HG02870 (cell line): ENCODE data around the gene VAPB.
"Not testable (repeated sequence)": the region's sequence is repeated elsewhere in the genome, so short reads cannot be mapped to it uniquely, and the experiment has no call there.

Source experiments
- ATAC-seq: cut with Tn5 transposase; IDR thresholded peaks from one replicate; pipeline ENCODE4 v1.9.1; 2021; ENCODE audit warnings: mild to moderate bottlenecking, moderate library complexity; ENCODE audit not compliant: unreplicated experiment

Gene VAPB

DNA sequence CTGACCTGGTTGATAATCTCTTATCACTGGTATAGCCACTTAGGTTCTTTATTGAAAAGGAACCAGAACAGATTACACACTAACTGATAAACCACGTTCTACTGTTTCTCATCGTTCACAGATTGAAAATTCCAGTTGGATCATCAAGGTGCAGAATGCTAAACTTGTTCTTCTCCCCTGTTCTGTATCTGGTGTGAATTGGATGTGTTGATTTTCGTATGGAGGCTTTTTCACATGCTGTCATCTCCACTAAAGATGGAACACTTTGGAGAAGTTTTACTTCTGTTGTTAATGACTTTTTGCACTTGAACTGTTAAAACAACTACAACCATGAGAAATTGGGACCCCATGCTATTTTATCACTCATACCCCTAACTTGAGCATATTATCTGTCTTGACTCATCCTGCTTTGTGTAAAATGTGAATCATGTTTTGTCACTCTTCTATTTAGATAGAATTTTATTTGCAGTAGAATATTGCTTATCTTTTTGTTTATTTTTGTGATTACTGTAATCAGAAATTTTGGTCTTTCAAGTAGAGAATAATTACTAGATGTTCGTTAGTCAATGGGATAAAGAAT is 17.5 kb downstream of the VAPB start:
- ATAC-seq: no peak

DNA sequence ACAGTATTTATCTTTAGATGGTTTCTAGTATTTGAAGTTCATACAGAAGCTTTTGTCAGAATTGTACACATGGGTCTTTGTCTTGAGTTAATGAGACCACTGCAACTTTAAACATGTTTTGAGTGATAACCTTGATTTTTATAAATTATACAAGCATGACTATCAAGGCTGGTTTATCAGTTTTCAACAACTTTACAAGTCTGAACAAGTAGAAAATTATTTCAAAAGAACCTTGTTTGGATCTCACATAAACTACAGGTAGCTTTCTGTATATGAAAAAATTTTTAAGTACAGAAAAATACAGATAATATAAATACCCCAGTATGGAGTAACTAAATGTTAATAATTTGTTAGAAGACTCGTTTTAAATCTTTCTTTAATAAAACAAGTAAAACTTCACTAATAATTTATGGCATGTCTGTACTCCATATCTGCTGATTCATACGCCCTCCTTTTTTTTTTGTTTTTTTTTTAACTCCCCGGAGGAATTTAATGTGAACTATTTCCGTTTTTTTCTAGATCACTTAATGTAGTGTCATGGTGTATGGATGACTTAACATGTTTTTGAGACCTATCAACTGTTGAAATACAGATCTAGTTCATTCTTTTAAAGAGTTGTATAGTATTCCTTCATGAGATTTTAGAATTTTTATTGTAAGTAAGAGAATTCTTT is 18.3 kb downstream of the VAPB start:
- ATAC-seq: no peak

DNA sequence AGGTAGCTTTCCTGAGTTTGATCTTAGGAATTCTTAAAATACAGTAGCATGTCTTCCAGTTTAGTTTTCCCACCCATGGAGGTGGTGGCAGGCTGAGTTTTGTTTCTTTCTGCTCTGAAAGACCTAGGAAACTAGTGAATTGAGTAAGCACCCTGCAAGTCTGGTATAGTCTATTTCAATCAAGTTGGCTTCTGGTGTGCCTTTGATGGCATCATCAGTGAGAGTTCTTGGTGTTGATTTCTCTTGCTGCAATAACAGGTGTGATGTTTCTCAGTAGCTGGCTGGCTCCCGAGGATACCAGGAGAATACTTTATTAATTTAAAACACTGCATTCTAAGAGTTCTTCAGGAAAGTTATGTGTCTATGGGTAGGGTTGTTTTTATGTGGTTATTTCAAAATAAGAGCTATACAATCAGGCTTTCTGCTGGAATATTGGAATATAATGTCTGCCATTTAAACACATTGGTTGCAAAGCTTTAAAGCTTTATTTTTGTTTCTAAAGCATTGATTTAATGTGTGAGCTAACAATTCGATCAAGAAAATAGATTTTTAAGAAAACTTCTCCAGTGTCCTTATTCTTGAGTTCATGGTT is 19.0 kb downstream of the VAPB start:
- no peak for ATAC-seq

DNA sequence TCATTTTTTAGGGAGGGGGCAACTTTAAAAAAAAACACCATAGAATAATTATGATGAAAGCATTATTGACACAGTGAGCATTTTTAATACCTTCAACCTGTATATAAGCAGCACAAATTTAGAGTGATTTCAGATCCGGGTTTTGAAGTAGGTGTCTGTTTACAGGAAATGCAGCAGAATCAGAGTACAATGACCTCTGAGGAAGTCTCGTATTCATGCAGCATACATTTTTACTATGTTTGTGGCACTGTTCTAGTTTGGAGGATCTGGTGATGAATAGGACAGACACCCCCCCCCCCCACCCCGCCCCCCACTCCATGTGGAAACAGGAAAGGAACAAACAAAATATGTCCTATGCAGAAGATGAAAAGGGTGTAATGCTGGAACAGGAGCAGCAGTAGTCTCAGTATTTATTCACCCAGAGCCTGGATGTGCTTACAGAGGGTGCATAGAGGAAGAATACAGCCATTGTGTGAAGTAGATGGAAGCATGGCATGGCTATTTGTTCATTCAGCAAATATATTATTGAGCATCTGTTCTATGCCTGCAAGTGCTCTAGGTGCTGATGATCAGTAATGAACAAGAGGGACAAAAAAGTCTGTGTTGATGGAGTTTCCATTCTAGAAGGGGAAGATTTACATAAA is 19.7 kb downstream of the VAPB start:
- ATAC-seq: no peak

DNA sequence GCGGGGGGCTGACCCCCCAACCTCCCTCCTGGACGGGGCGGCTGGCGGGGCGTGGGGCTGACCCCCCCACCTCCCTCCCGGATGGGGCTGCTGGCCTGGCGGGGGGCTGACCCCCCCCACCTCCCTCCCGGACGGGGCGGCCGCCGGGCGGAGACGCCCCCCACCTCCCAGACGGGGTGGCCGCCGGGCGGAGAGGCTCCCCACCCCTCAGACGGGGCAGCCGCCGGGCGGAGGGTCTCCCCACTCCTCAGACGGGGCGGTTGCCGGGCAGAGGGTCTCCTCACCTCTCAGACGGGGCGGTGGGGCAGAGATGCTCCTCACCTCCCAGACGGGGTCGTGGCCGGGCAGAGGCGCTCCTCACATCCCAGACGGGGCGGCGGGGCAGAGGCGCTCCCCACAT is 25.2 kb downstream of the VAPB start:
- not testable (repeated sequence) for ATAC-seq

DNA sequence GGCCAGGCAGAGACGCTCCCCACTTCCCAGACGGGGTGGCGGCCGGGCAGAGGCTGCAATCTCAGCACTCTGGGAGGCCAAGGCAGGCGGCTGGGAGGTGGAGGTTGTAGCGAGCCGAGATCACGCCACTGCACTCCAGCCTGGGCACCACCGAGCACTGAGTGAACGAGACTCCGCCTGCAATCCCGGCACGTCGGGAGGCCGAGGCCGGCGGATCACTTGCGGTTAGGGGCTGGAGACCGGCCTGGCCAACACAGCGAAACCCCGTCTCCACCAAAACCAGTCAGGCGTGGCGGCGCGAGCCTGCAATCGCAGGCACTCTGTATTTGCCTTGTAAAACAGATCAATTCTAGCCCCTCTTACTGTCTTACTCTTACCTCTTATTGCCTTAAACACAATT is 25.8 kb downstream of the VAPB start:
- not testable (repeated sequence) for ATAC-seq

DNA sequence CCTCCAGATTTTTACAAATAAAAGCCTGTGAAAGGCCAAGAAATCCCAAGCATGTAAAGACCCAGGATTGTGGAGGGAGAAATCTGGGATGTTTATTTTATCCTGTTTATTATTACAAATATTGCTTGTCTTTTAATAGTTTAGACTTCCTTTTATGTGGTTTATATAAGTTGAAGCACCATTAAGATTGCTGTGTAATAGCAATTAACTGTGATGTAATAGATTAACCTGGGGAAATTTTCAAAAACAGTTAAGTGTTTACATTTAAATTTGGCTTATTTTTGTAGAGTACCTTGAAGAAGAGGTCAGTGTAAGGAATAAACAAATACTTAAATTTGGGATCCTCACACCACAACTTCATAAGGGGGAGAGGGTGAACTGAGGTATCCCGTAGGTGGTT is 27.0 kb downstream of the VAPB start:
- ATAC-seq: no peak

- ATAC-seq: no peak
Observed at GRCh38 chr20:58416835-58417234, 27.8 kb downstream of the VAPB start.

- no peak for ATAC-seq
Observed at GRCh38 chr20:58417438-58417837, 28.4 kb downstream of the VAPB start.

DNA sequence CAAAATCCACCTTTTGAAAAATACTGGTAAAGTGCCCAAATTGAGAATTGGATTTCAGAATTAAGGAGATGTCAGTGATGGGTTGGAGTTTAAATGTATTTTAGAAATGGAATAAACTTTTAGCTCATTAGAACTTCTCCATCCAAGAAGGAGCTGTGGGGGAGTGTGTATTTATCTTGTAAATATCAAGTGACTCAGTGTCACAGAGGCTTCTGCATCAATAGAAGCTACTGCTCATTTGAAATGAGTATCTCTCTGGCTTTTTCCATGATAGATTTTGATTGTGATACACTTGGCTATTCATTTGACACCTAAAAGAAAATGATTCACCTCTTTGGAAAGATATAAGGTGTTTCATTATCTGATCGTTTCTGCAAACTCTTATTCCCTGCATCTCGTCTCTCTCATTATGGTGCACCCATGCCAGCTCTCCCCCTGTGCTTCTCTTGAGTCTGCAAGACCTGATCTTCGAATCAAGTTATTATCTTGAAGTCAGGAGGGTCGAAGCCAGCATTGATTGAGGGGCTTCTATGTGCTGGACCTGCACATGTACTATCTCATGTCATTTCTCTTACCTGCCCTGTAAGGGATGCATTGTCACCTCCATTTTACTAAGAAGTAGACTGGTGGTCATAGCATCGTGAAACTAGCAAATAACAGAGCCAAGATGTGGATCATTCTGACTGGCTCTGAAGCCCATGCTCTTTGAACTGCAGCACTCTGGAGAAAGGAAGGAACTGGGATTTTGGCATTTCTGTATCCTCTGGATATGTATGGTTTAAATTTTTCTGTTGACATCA is 30.1 kb downstream of the VAPB start:
- ATAC-seq: no peak

DNA sequence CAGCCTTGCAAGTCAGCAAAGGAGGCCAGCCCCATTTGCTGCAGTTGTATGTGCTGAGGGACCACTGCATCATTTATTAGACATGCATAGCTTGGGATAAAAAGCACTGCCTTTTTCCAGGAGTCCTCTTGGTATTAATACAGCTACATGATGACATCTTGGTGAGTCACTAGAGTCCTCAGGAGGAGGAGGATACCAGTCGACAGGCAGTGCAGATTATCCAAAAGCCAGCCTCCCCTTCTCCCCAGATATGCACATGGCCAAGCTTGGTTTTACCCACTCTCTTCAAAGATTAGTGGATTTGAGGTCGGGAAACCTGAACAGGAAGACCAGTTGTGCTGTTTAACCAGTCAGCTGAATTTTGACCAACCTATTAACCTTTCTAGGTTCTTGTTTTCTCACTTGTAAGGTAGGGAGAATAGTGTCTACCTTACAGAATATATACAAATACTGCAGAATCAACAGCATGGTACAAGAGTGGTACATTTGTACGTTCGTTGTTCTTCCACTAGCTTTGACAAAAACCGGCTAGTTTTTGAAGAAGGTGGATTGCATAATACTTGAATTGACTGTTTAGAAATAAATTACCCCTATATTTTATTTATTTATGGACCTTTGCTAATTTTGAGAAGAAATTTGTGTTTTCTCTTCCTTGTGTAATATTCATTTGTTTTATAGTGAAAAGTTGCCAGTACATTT is 31.9 kb downstream of the VAPB start:
- no peak for ATAC-seq

GRCh38 chr20:58421497-58421850 is 32.4 kb downstream of the VAPB start:
- no peak for ATAC-seq

- ATAC-seq: no peak
Observed at GRCh38 chr20:58424218-58424969, 35.4 kb downstream of the VAPB start.

DNA sequence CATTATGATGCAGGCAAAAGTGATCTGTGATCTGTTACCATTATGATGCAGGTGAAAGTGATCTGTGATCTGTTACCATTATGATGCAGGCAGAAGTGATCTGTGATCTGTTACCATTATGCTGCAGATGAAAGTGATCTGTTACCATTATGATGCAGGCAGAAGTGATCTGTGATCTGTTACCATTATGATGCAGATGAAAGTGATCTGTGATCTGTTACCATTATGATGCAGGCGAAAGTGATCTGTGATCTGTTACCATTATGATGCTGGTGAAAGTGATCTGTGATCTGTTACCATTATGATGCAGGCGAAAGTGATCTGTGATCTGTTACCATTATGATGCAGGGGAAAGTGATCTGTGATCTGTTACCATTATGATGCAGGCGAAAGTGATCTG is 38.5 kb downstream of the VAPB start:
- not testable (repeated sequence) for ATAC-seq

DNA sequence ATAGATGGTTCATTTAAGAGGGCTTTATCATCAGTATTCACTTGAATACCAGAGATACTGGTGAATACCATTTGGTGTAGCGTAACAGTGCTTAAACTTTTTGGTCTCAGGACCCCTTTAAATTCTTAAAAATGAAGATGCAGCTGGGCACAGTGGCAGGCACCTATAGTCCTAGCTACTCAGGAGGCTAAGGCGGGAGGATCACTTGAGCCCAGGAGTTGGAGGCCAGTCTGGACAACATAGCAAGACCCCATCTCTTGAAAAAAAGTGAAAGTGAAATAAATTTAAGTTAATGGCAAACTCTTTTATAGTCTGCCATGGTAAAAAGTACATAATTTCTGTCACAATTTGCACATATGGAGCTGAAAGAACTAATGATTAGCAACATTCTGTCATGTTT is 39.3 kb downstream of the VAPB start:
- ATAC-seq: no peak

- ATAC-seq: no peak
Observed at GRCh38 chr20:58429303-58429702, 40.3 kb downstream of the VAPB start.

DNA sequence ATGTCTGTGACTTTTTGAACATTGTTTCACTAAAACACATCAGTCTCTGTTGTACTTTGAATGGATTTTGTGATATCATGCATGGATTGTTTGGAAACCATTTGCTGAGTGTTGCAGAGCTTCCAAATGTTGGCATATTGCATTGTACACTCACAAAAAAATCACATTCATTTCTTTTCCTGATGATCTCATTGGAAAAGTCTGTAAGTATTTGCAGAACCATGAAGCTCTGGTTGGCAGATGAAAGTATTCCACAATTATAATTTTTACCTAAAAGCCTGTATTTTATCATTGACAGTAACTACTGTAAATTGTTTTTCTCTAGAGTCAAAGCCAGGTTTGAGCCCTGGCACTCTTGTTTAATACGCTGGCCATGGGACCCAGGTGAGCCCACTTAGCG is 42.1 kb downstream of the VAPB start:
- no peak for ATAC-seq

DNA sequence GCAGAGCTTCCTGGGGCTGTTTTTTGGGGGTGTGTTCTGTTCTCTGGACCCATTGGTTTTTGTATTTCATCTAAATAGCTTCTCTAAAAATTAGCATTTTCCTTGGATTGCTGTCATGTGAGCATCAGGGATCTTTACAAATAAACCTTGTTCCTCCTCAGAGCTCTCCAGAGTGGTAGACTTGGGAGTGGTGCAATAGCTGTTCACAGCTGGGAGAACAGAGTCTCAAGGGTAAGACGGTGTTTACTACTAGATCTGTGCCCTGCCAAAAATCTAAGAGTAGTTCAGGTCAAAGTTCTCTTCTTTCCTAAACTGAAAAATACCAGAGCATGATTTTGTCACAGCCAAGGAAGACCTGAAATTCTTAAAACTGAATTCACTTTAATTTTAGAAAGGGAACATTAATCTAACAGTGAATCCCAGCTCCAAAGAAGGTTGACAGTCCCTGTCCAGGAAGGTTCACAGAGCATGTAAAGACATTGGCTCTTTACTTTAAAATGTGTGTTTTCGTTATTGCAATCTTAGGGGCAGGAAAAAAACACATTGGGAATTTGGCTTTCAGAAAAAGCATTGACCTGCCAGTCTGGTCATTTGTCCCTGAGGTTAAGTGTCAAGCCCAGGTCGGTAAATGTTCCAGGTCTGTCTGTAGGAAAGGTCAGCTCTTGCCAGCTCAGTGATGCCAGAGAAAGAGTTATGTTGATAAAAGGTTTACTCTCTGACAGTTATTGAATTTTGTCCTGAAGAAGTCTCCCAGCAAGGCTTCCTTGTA is 43.3 kb downstream of the VAPB start:
- no peak for ATAC-seq

GRCh38 chr20:58433029-58433647 is 44.1 kb downstream of the VAPB start:
- no peak for ATAC-seq
